Kidney (tissue), 14 donors: ENCODE results near the gene SS18L1. TPM values are rescaled to one million over a fixed set of nuclear protein-coding genes. Genes with fewer than 3 reads are reported as not detected.

Experiments
- DNase-seq, 5 donors: peaks; one replicate each; pipeline ENCODE4 v3.0.0-alpha.2; 2013 to 2020
- FAIRE-seq: peaks from 2 replicates; lab custom pipeline; 2012; peaks lifted over from hg19 to GRCh38; lab: Jason Lieb, UNC
- H3K27ac ChIP-seq, 2 donors: one replicate each; pipeline ENCODE4 v1.7.0; 2013; ENCODE audit warnings: low read depth in 2 of 2, low read length in 2 of 2, inconsistent platforms in 1 of 2
- H3K27me3 ChIP-seq: one replicate; pipeline ENCODE4 v1.7.1; 2013; ENCODE audit warnings: low read length, inconsistent platforms; ENCODE audit not compliant: control insufficient read depth, insufficient read depth
- H3K36me3 ChIP-seq, 3 donors: one replicate each; pipeline versions ENCODE4 v1.7.0 to v1.7.1; 2013; ENCODE audit warnings: low read length in 3 of 3, control low read depth in 1 of 3, inconsistent platforms in 1 of 3; ENCODE audit not compliant: insufficient read depth in 3 of 3, control insufficient read depth in 2 of 3
- H3K4me1 ChIP-seq, 3 donors: one replicate each; pipeline versions ENCODE4 v1.7.0 to v1.7.1; 2013; ENCODE audit warnings: low read length in 3 of 3, inconsistent platforms in 1 of 3, low read depth in 1 of 3; ENCODE audit not compliant: control insufficient read depth in 2 of 3, insufficient read depth in 2 of 3
- H3K4me3 ChIP-seq, 3 donors: one replicate each; pipeline versions ENCODE4 v1.7.0 to v1.8.1; 2013; ENCODE audit warnings: low read length in 3 of 3, control low read depth in 1 of 3, inconsistent platforms in 1 of 3
- H3K9ac ChIP-seq, 3 donors: one replicate each; pipeline versions ENCODE4 v1.7.0 to v1.7.1; 2013; ENCODE audit warnings: low read length in 3 of 3, control low read depth in 1 of 3, inconsistent platforms in 1 of 3
- H3K9me3 ChIP-seq, 3 donors: one replicate each; pipeline versions ENCODE4 v1.7.0 to v1.7.1; 2013; ENCODE audit warnings: low read length in 3 of 3, control low read depth in 1 of 3, inconsistent platforms in 1 of 3; ENCODE audit not compliant: control insufficient read depth in 2 of 3, insufficient read depth in 1 of 3
- intact Hi-C: fragments of 100-400 bp; cut with DNase I; formaldehyde crosslinking; loops from one replicate; pipeline ENCODE4 v1.11.1; 2022
- polyA plus RNA-seq: library from polyadenylated mRNA; stranded (reverse); fragments of 350-450 nt; fragmentation: Illumina TruSeq; extraction: RNeasy Lipid Tissue Mini Kit (QIAGEN cat#74804); gene quantifications from one replicate; pipeline ENCODE4 v1.2.3, GENCODE V29; 2014; ENCODE audit warnings: low read depth, low replicate concordance; ENCODE audit not compliant: insufficient read depth
- total RNA-seq: library from RNA; stranded (reverse); fragmentation: NEBNext Ultra II Directional; extraction: Animal tissue kit (Norgen Biotek cat#: 25700); gene quantifications from one replicate; pipeline ENCODE4 v1.2.1, GENCODE V29; 2021
- TF ChIP-seq, protein P1 (sequence below): IDR thresholded peaks from 3 replicates; pipeline ENCODE4 v1.5.1; 2012; ENCODE audit warnings: mild to moderate bottlenecking, moderate library complexity, borderline replicate concordance; ENCODE audit not compliant: insufficient read depth; ENCODE audit errors: extremely low read depth
- donor health status: control.
- donor health status: control.
- donor health status: control.
- donor health status: control.
- donor health status: control.
- donor health status: DM: yes; HTN: yes; CAD: no.
- donor health status: Normal renal cell carcinoma (clear cell type).

The SS18L1 gene
- total and polyA plus RNA-seq, 2 donors from 2014 or later: 6.5 to 12.0 TPM

- DNase-seq (peak in 3 of 5 donors; percentile 64 to 81 (median 72)), FAIRE-seq (no peak)
- Histone ChIP-seq H3K9ac (no peak overlapping the region), H3K27ac (no peak overlapping the region), H3K27me3 (no peaks in the 10 kb centered on the region), H3K4me3 (no peak overlapping the region), H3K36me3 (peaks cover 15 to 61% (median 57%) of the 10 kb centered on the region in 3 donors), H3K9me3 (no peaks in the 10 kb centered on the region), H3K4me1 (peaks cover 0 to 11% (median 7%) of the 10 kb centered on the region in 3 donors)
- intact Hi-C loops: loop anchor here (10.0 kb wide), 2 partner anchors 72 to 122 kb away; partner anchors contain the start of gene TAF4
- TF ChIP-seq, protein P1, sequence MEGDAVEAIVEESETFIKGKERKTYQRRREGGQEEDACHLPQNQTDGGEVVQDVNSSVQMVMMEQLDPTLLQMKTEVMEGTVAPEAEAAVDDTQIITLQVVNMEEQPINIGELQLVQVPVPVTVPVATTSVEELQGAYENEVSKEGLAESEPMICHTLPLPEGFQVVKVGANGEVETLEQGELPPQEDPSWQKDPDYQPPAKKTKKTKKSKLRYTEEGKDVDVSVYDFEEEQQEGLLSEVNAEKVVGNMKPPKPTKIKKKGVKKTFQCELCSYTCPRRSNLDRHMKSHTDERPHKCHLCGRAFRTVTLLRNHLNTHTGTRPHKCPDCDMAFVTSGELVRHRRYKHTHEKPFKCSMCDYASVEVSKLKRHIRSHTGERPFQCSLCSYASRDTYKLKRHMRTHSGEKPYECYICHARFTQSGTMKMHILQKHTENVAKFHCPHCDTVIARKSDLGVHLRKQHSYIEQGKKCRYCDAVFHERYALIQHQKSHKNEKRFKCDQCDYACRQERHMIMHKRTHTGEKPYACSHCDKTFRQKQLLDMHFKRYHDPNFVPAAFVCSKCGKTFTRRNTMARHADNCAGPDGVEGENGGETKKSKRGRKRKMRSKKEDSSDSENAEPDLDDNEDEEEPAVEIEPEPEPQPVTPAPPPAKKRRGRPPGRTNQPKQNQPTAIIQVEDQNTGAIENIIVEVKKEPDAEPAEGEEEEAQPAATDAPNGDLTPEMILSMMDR: peak; percentile 67
Measured at GRCh38 chr20:62136283-62137091, 7.1 kb upstream of the SS18L1 start.

DNA sequence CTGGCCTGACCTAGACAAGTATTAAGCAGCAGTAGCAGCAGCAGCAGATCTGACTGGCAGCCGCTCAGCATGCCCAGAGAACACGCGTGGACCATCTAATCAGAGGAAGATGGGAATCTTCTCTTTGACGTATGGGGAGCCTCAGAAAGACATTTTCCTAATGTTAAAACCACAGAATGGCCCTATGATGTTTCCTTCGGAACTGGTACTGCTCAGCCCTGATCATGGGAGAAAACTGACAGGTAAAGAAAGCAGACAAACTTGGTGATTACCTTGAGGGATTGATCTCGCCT, 6.5 kb upstream of the SS18L1 start:
- Histone ChIP-seq H3K27ac (no peak overlapping the region), H3K27me3 (no peaks in the 10 kb centered on the region), H3K4me3 (no peak overlapping the region), H3K36me3 (peaks cover 15 to 56% (median 55%) of the 10 kb centered on the region in 3 donors), H3K9ac (no peak overlapping the region), H3K9me3 (no peaks in the 10 kb centered on the region), H3K4me1 (peaks cover 0 to 16% (median 13%) of the 10 kb centered on the region in 3 donors)
- intact Hi-C loops: loop anchor here (10.0 kb wide), 2 partner anchors 72 to 122 kb away; partner anchors contain the start of gene TAF4
- DNase-seq (no peak), FAIRE-seq (no peak)
- TF ChIP-seq, protein P1: no peak

DNA sequence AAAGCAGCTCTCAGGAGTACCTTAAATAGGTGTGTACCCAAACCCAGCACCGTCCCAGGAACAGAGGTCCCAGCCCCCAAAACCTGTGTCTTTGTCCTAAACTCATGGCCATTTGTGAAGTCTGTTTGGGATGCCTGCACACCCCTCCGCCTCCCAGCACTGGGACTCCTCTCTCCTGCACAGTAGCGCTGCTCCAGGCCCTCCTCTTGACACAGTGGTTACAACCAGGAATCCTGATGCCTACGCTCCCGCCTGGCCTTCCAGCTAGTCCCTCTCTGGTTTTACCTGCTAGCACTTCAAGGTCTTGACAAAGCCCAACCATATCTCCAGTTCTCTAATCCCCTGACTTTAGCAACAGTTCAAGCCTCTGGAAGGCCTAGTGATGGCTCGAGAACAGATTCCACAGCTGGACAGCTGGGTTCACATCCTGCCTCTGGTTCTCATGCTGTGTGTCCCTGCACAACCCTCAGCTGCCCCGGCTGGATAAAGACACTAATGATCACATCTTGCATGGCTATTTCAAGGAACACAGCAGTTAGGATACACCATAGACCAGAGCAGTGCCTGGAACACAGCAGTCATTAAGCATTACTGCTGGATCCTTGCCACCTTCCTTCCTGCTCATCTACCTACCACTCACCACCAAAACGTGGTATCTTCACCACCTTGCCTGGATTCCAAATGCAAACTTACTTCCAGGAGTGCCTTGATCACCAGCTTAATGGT, 5.9 kb upstream of the SS18L1 start:
- no peaks in the 10 kb centered on the region for H3K27me3 ChIP-seq
- H3K9ac ChIP-seq: no peak overlapping the region
- H3K4me1 ChIP-seq: peaks cover 0 to 16% (median 13%) of the 10 kb centered on the region in 3 donors
- intact Hi-C loops: loop anchor here (10.0 kb wide), 2 partner anchors 73 to 123 kb away; partner anchors contain the start of gene TAF4
- DNase-seq (no peak), FAIRE-seq (no peak)
- H3K4me3 ChIP-seq: no peak overlapping the region
- TF ChIP-seq, protein P1: no peak
- H3K9me3 ChIP-seq: no peaks in the 10 kb centered on the region
- no peak overlapping the region for H3K27ac ChIP-seq
- H3K36me3 ChIP-seq: peaks cover 15 to 54% (median 49%) of the 10 kb centered on the region in 3 donors
